K562 (cell line): ENCODE measurements around the gene RNF167.

Experiments
- NFXL1 ChIP-seq: fragments of 450-650 bp; formaldehyde crosslinking; IDR thresholded peaks from 2 replicates; pipeline ENCODE4 v1.4.0; 2021; ENCODE audit warnings: mild to moderate bottlenecking
- SIX5 ChIP-seq, 2 experiments: IDR thresholded peaks; 2 replicates each; pipeline ENCODE4 v1.6.1; 2011; ENCODE audit warnings: low read length in 2 of 2, borderline replicate concordance in 1 of 2, low read depth in 1 of 2, mild to moderate bottlenecking in 1 of 2, moderate library complexity in 1 of 2; ENCODE audit not compliant: insufficient read depth in 1 of 2

DNA sequence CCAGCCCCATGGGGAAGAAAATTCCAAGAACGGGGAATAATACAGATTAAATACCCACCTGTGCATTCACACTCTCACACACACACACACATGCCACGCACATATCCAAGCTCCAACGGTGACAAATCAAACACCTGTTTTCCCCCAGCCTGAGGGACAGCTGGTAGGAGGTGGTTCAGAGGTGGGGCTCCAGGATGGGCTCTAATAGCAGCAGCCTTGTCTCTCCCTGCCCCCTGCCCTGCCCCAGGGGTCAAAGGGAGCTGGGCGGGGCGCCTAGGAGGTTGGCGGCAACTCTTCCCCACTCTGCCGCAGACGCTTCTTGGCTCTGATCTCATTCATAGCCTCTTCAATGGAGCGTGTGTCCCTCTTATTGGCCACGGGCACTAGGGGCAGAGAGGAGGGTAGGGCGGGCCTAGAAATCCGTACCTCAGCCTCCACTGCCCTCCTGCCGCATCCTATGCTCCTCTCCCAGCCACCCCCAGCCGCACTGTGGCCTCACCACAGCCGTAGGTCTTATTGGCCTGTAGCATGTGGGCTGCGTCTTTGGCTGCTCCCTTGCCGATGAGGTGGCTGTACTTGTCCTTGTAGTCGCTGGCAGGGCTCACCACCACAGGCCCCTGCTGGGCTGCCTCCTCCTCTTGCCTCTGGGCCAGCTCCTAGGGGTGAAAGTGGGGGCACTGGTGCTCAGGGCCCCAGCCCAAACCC lies 19.3 kb downstream of the RNF167 start:
- TF ChIP-seq SIX5 (IDR thresholded peaks at IDR 0.05; ENCODE audit: borderline replicate concordance in 1 of 2, insufficient read depth in 1 of 2, low read depth in 1 of 2, low read length in 2 of 2), result no peak
- no peak for TF ChIP-seq NFXL1
